Inflammatory macrophage (primary cell): ENCODE data around the gene MYOG.

Experiments
- DNase-seq, 2 donors: peaks; one replicate each; pipeline ENCODE4 v3.0.0-alpha.2; 2020 to 2022

Gene MYOG

GRCh38 chr1:203117611-203118575 is 32.1 kb upstream of the MYOG start:
- DNase-seq: peak; percentile 70 to 78

DNA sequence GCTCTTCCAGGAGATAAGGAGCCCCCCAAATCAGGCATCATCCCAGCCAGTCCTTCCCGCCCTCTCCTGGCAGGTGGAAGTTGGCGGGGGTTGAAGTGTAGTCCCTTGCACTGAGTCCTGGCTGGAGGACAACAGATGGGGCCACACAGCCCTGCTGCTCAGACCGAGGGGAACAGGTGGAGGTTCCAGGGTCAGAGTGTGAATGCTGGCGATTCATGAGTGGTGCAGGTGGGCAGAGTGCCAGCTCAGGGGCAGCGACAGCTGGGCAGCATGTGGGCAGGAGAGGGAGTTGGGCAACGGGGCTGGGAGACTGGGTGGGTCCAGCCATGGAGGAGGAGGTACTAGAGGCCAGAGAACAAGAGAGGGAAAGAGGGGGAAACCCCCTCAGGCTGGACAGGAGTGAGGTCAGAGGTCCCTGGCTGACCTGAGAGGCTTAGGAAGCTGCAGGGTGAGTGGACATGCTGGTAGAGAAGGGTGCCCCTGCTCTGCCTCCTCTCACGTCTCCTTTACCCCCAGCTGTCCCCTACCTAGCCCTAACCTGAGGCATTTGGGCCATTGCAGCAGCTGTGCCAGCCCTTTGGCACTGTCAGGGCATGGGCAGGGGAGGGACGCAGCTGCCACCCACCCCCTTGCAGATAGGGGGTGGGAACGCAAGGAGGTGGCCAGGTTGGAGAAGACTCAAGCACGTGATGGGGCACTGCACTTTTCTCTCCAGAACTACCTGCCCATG is 30.4 kb upstream of the MYOG start:
- no peak for DNase-seq

GRCh38 chr1:203114202-203114601 is 28.4 kb upstream of the MYOG start:
- DNase-seq: no peak

DNA sequence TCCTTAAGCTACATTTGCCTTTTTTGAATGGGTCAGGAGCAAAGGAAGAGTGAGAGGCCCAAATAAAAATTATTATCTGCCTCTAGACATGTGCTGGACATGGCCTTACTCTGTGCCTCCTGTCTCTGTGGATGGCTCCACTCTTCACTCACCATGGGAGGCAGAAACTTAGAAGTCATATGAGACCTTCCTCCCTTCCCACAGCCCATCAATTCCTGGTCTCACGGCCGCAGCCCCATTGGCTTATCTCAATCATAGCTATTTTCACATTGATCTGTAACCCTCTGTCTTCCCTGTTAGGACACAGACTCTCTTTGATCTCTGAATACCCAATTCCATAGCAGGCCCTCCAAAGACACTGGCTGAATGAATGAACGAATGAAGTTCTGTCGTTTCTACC is 27.5 kb upstream of the MYOG start:
- DNase-seq: no peak

- no peak for DNase-seq
Measured at GRCh38 chr1:203112475-203112874, 26.7 kb upstream of the MYOG start.

- no peak for DNase-seq
Measured at GRCh38 chr1:203104789-203105390, 19.1 kb upstream of the MYOG start.

GRCh38 chr1:203103829-203104495 is 18.1 kb upstream of the MYOG start:
- no peak for DNase-seq

- no peak for DNase-seq
Measured at GRCh38 chr1:203103216-203103615, 17.4 kb upstream of the MYOG start.

GRCh38 chr1:203101813-203102634 is 16.2 kb upstream of the MYOG start:
- peak; percentile 51 to 59 for DNase-seq

DNA sequence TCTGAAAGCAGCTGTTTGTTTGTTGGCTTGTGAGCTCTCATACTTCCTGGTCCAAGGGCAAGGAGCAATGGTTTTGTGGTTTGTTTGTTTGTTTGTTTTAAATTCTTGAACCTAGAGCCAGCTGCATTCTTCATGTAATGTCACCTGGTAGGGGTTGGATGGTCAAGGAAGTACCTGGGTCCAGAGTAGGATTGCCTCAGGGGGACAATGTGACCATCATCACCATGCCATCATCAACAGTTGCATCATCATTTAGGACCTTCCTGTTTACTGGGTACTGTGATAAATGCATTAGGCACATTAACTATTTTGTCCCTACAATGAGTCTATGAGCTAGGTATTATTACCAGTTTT is 14.7 kb upstream of the MYOG start:
- DNase-seq: peak in 1 of 2 donors; percentile 53

- no peak for DNase-seq
Measured at GRCh38 chr1:203099805-203100515, 14.1 kb upstream of the MYOG start.

DNA sequence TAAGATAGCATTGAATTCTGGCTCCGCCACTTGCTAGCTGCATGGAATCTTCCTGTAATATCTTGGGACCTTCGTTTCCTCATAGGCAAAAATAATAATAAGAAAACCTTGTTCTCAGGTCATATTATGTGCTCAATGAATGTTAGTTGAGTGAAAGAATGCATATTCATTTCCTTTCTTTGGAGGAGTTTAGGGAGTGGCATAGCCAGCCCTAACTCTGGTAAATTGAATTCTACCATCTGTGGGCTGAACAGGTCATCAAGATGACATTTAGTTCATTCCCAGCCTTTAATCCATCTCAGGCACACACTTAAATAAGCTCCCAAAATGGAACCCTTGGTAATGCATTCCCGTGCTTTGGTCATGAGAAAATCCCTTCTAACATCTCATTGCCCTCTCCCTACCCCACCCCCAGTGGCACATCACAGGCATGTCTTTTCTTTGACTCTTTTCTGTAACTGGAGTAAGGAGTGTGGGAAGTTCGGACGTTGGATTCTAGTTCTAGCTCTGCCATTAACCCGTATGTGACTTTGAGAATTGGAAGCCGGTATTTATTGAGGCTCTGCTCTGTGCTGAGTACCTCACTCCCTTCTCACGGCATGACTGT is 13.2 kb upstream of the MYOG start:
- DNase-seq: no peak

- no peak for DNase-seq
Measured at GRCh38 chr1:203098445-203098844, 12.6 kb upstream of the MYOG start.

GRCh38 chr1:203097001-203097400 is 11.2 kb upstream of the MYOG start:
- no peak for DNase-seq

- DNase-seq: no peak
Measured at GRCh38 chr1:203096566-203096965, 10.8 kb upstream of the MYOG start.

DNA sequence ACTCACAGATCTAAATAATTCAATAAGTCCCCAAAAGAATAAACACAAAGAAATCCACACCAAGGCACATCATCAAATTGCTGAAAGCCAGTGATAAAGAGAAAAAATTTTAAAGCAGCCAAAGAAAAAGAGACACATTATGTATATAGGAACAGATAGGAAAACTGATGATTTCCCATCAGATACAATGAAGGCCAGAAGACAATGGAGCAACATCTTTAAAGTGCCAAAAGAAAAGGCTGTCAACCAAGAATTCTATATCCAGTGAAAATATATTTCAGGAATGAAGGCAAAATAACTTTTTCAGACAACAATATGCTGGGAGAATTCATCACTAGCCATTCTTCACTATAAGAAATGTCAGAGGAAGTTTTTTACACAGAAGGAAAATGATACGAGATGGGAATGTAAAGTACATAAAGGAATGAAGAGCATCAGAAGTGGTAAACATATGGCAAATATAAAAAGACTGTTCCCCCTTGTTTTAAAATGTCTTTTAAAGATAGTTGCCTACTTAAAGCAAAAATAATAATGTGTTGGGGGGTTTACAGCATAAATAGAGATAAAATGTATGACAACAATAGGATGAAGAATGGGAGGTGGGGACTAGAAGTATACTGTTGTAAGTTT is 9.4 kb upstream of the MYOG start:
- DNase-seq: no peak

GRCh38 chr1:203093754-203094410 is 8.1 kb upstream of the MYOG start:
- DNase-seq: no peak

DNA sequence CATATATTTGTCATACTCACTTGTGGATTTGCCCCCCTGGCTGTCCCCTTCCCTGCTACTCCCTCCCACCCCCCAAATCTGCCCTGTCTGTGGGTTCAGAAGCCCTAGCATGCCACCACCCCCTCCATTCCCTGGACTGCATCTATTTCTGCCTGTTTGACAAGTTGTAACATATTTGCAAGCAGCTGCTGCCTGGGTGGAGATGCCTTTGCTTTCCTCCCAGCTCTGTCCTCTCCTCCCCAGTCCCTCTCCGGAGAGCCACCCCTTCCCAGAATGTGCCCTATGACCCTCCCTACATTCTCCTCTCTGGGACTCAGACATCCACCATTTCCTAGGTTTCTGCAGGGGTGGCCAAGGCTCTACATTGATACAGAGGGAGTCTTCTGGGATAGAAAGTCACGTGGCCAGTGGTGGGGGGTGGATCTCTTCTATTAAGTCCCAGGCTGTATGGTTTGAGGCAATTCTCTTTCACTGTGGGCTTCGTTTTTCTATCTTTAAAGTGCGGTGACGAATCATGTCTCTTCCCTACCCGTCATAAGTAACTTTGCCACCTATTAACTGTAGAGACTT is 6.0 kb upstream of the MYOG start:
- no peak for DNase-seq

DNA sequence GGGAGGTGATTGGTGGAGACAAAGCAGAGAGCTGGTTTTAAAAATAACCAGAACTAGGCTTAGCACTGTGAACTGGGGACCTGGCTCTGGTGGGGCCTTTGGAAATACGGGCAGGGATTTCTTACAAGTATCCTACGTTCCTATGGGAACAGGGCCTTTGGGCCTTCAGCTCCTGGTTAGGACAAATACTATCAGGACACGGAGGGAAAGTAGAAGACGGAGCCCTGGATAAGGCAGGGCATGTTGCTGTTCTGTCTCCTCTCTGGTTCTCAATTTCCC is 5.3 kb upstream of the MYOG start:
- DNase-seq: no peak
